GM21737 (cell line): ENCODE results near the gene ZC3HAV1L.
"Not testable (repeated sequence)": the region's sequence is repeated elsewhere in the genome, so short reads cannot be mapped to it uniquely, and the experiment has no call there.

Source experiments
- ATAC-seq: cut with Tn5 transposase; IDR thresholded peaks from one replicate; pipeline ENCODE4 v1.9.1; 2021; ENCODE audit warnings: mild to moderate bottlenecking, moderate library complexity; ENCODE audit not compliant: unreplicated experiment

The ZC3HAV1L gene

GRCh38 chr7:139054656-139055055 is 18.8 kb upstream of the ZC3HAV1L start:
- ATAC-seq = not testable (repeated sequence)

GRCh38 chr7:139054101-139054500 is 18.3 kb upstream of the ZC3HAV1L start:
- ATAC-seq = no peak

GRCh38 chr7:139051655-139052054 is 15.8 kb upstream of the ZC3HAV1L start:
- ATAC-seq = no peak

GRCh38 chr7:139049936-139050335 is 14.1 kb upstream of the ZC3HAV1L start:
- no peak for ATAC-seq

- no peak for ATAC-seq
Observed at GRCh38 chr7:139049111-139049510, 13.3 kb upstream of the ZC3HAV1L start.

GRCh38 chr7:139047970-139048369 is 12.1 kb upstream of the ZC3HAV1L start:
- no peak for ATAC-seq

- ATAC-seq = no peak
Observed at GRCh38 chr7:139046143-139046542, 10.3 kb upstream of the ZC3HAV1L start.

- no peak for ATAC-seq
Observed at GRCh38 chr7:139044813-139045794, 9.3 kb upstream of the ZC3HAV1L start.

GRCh38 chr7:139043823-139044812 is 8.3 kb upstream of the ZC3HAV1L start:
- ATAC-seq = no peak

GRCh38 chr7:139041378-139042085 is 5.7 kb upstream of the ZC3HAV1L start:
- no peak for ATAC-seq

GRCh38 chr7:139038691-139039090 is 2.8 kb upstream of the ZC3HAV1L start:
- no peak for ATAC-seq

GRCh38 chr7:139036901-139037300 is 1.1 kb upstream of the ZC3HAV1L start:
- no peak for ATAC-seq

- ATAC-seq = peak; percentile 39
Observed at GRCh38 chr7:139034855-139035585, 822 bp downstream of the ZC3HAV1L start.

GRCh38 chr7:139034336-139034735 is 1.5 kb downstream of the ZC3HAV1L start:
- no peak for ATAC-seq

- ATAC-seq = no peak
Observed at GRCh38 chr7:139033346-139034114, 2.3 kb downstream of the ZC3HAV1L start.

- ATAC-seq = no peak
Observed at GRCh38 chr7:139032473-139032872, 3.4 kb downstream of the ZC3HAV1L start.

- ATAC-seq = no peak
Observed at GRCh38 chr7:139029353-139029752, 6.5 kb downstream of the ZC3HAV1L start.

GRCh38 chr7:139026551-139026950 is 9.3 kb downstream of the ZC3HAV1L start:
- ATAC-seq = no peak

GRCh38 chr7:139025861-139026260 is 10.0 kb downstream of the ZC3HAV1L start:
- ATAC-seq = not testable (repeated sequence)
